Measurements from ENCODE around the gene PDE11A. TPM values are rescaled to one million over a fixed set of nuclear protein-coding genes. Genes with fewer than 3 reads are reported as not detected.
A peak's percentile ranks its signal among the peaks of the same experiment; 100 is the strongest.

Gene PDE11A
- total and polyA plus RNA-seq, 2 donors from 2014 or later: 0.58 to 0.82 TPM

DNA sequence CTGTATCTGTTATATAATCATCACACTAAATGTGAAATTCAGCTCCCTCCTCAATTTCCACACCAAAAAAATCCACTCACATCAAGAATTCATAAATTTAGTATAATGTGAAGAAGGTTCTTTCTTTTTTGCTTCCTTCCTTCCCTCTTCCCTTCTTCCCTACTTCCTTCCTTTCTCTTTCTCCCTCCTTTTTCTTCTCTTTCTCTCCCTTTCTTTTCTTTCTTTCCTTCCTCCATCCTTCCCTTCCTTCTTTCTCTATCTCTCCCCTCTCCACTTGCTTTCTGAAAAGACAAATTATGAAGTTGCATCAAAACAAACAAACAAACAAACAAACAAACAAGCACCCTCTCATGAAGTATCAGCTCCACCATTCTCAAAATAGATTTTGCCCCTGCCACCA is 290.0 kb downstream of the PDE11A start:
- intact Hi-C loops (cut with DNase I): no loop called here
- Histone ChIP-seq H3K9ac (ENCODE audit: low read length in 3 of 3) (no peak overlapping the region), H3K4me3 (ENCODE audit: low read length in 3 of 3) (no peak overlapping the region), H3K9me3 (ENCODE audit: control insufficient read depth in 2 of 3, insufficient read depth in 1 of 3, low read length in 3 of 3) (no peaks in the 10 kb centered on the region), H3K36me3 (ENCODE audit: control insufficient read depth in 2 of 3, insufficient read depth in 3 of 3, low read length in 3 of 3) (no peaks in the 10 kb centered on the region), H3K27ac (ENCODE audit: low read depth in 2 of 2, low read length in 2 of 2) (no peak overlapping the region), H3K27me3 (ENCODE audit: control insufficient read depth, insufficient read depth, low read length) (no peaks in the 10 kb centered on the region), H3K4me1 (ENCODE audit: control insufficient read depth in 2 of 3, insufficient read depth in 2 of 3, low read depth in 1 of 3, low read length in 3 of 3) (peaks cover 0 to 14% (median 0%) of the 10 kb centered on the region in 3 donors)
- DNase-seq (no peak), FAIRE-seq (no peak)
- TF ChIP-seq, protein P1, sequence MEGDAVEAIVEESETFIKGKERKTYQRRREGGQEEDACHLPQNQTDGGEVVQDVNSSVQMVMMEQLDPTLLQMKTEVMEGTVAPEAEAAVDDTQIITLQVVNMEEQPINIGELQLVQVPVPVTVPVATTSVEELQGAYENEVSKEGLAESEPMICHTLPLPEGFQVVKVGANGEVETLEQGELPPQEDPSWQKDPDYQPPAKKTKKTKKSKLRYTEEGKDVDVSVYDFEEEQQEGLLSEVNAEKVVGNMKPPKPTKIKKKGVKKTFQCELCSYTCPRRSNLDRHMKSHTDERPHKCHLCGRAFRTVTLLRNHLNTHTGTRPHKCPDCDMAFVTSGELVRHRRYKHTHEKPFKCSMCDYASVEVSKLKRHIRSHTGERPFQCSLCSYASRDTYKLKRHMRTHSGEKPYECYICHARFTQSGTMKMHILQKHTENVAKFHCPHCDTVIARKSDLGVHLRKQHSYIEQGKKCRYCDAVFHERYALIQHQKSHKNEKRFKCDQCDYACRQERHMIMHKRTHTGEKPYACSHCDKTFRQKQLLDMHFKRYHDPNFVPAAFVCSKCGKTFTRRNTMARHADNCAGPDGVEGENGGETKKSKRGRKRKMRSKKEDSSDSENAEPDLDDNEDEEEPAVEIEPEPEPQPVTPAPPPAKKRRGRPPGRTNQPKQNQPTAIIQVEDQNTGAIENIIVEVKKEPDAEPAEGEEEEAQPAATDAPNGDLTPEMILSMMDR (IDR thresholded peaks at IDR 0.05; ENCODE audit: borderline replicate concordance, extremely low read depth, insufficient read depth): no peak

DNA sequence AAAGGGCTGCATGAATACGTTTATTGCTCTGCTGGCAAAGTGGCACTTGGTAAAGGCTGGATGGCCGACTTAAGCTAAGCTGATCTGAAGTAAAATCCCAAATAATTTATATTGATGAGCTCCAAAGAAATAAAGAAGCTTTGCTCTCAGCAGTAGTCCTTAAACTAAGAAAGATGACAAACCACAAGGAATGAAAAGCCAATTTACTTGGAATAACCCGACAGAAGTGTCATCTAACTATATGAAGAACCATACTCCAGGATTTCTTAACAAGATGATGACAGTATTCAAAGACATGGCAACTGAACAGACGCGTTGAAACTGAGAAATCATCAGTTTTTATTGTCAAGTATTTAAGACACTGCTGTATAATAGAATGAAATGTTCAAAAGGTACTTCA is 294.1 kb downstream of the PDE11A start:
- TF ChIP-seq, protein P1 (IDR thresholded peaks at IDR 0.05; ENCODE audit: borderline replicate concordance, extremely low read depth, insufficient read depth): no peak
- Histone ChIP-seq H3K27me3 (ENCODE audit: control insufficient read depth, insufficient read depth, low read length) (no peaks in the 10 kb centered on the region), H3K4me1 (ENCODE audit: control insufficient read depth in 2 of 3, insufficient read depth in 2 of 3, low read depth in 1 of 3, low read length in 3 of 3) (peaks cover 0 to 2% (median 0%) of the 10 kb centered on the region in 3 donors), H3K36me3 (ENCODE audit: control insufficient read depth in 2 of 3, insufficient read depth in 3 of 3, low read length in 3 of 3) (no peaks in the 10 kb centered on the region), H3K9me3 (ENCODE audit: control insufficient read depth in 2 of 3, insufficient read depth in 1 of 3, low read length in 3 of 3) (no peaks in the 10 kb centered on the region), H3K9ac (ENCODE audit: low read length in 3 of 3) (no peak overlapping the region), H3K4me3 (ENCODE audit: low read length in 3 of 3) (no peak overlapping the region), H3K27ac (ENCODE audit: low read depth in 2 of 2, low read length in 2 of 2) (no peak overlapping the region)
- no peak for FAIRE-seq
- no peak for DNase-seq
- intact Hi-C loops (cut with DNase I): no loop called here

DNA sequence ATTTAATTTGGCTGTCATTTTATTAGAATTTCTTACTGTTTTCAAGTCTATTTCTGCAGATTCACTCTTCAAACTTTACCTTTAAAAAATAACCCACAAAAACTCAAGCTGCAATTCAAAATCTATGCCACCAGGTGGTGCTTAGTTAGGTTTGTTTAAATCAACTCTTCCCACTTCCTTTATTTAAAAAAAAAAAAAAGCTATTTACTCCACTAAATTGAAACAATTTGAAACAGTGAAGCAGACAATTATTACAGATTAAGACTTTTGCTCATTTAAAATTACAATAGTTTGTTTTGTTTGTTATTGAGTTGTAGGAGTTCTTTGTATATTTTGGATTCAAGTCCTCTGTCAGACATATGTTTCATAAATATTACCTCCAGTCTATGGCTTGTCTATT is 300.0 kb downstream of the PDE11A start:
- no peaks in the 10 kb centered on the region for H3K9me3 ChIP-seq (ENCODE audit: control insufficient read depth in 2 of 3, insufficient read depth in 1 of 3, low read length in 3 of 3)
- TF ChIP-seq, protein P1 (IDR thresholded peaks at IDR 0.05; ENCODE audit: borderline replicate concordance, extremely low read depth, insufficient read depth): peak; percentile 32
- no peaks in the 10 kb centered on the region for H3K27me3 ChIP-seq (ENCODE audit: control insufficient read depth, insufficient read depth, low read length)
- FAIRE-seq: peak; percentile 88
- intact Hi-C loops (cut with DNase I): no loop called here
- no peaks in the 10 kb centered on the region for H3K4me1 ChIP-seq (ENCODE audit: control insufficient read depth in 2 of 3, insufficient read depth in 2 of 3, low read depth in 1 of 3, low read length in 3 of 3)
- H3K4me3 ChIP-seq (ENCODE audit: low read length in 3 of 3): no peak overlapping the region
- H3K27ac ChIP-seq (ENCODE audit: low read depth in 2 of 2, low read length in 2 of 2): no peak overlapping the region
- no peak overlapping the region for H3K9ac ChIP-seq (ENCODE audit: low read length in 3 of 3)
- DNase-seq: peak in 1 of 5 donors; percentile 24
- H3K36me3 ChIP-seq (ENCODE audit: control insufficient read depth in 2 of 3, insufficient read depth in 3 of 3, low read length in 3 of 3): no peaks in the 10 kb centered on the region

DNA sequence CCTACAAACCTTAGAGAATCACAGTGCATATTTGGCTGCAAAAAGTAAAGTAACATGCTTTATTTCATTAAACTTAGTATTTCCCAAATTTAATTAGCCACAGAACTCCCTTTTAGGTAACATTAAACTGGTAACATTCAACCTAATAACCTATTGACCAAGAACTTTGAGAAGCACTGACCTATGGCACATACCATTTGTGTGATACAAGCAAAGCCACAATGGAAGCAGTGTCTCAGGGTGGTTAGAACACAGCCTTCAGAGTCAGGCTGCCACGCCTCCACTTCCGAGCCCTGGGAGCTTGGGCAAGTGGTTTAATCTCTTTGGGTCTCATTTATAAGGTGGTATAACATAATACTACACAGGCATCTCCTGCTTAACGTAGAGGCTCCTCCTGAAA is 301.4 kb downstream of the PDE11A start:
- Histone ChIP-seq H3K4me3 (ENCODE audit: low read length in 3 of 3) (no peak overlapping the region), H3K27ac (ENCODE audit: low read depth in 2 of 2, low read length in 2 of 2) (no peak overlapping the region), H3K36me3 (ENCODE audit: control insufficient read depth in 2 of 3, insufficient read depth in 3 of 3, low read length in 3 of 3) (no peaks in the 10 kb centered on the region), H3K9me3 (ENCODE audit: control insufficient read depth in 2 of 3, insufficient read depth in 1 of 3, low read length in 3 of 3) (no peaks in the 10 kb centered on the region), H3K4me1 (ENCODE audit: control insufficient read depth in 2 of 3, insufficient read depth in 2 of 3, low read depth in 1 of 3, low read length in 3 of 3) (no peaks in the 10 kb centered on the region), H3K27me3 (ENCODE audit: control insufficient read depth, insufficient read depth, low read length) (no peaks in the 10 kb centered on the region), H3K9ac (ENCODE audit: low read length in 3 of 3) (no peak overlapping the region)
- FAIRE-seq (no peak), DNase-seq (no peak)
- intact Hi-C loops (cut with DNase I): no loop called here
- TF ChIP-seq, protein P1 (IDR thresholded peaks at IDR 0.05; ENCODE audit: borderline replicate concordance, extremely low read depth, insufficient read depth): no peak

Measured in kidney (tissue), 14 donors.